Measurements from ENCODE around the gene TAC3. TPM values are rescaled to one million over a fixed set of nuclear protein-coding genes. Genes with fewer than 3 reads are reported as not detected.

TAC3 gene
- total RNA-seq, 3 donors from 2014 or later (not counting 1 experiment from before 2014, with no cell fraction given), result not detected

DNA sequence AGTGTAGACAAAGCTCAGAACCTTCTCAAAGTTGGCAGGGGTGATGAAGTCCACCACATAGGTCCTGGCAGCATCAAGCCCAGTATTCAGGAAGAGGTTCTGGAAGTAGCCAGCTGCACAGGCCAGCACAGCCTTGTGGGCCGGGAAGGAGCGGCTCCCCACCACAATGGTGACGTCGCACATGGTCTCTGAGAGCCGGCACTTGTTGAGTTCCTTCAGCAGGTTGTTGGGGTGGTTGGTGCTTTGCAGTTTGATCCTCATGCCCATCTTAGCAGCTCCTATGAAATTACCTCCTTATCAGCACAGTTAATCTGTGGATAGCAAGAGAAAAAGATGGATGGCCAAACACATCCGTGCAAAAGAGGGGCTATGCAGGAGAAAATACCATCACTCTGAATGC is 11.7 kb downstream of the TAC3 start:
- 93% methylated on average over 6 of the region's 6 CpGs for WGBS (ENCODE audit: insufficient coverage)
- TF ChIP-seq, protein P1, sequence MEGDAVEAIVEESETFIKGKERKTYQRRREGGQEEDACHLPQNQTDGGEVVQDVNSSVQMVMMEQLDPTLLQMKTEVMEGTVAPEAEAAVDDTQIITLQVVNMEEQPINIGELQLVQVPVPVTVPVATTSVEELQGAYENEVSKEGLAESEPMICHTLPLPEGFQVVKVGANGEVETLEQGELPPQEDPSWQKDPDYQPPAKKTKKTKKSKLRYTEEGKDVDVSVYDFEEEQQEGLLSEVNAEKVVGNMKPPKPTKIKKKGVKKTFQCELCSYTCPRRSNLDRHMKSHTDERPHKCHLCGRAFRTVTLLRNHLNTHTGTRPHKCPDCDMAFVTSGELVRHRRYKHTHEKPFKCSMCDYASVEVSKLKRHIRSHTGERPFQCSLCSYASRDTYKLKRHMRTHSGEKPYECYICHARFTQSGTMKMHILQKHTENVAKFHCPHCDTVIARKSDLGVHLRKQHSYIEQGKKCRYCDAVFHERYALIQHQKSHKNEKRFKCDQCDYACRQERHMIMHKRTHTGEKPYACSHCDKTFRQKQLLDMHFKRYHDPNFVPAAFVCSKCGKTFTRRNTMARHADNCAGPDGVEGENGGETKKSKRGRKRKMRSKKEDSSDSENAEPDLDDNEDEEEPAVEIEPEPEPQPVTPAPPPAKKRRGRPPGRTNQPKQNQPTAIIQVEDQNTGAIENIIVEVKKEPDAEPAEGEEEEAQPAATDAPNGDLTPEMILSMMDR (IDR thresholded peaks at IDR 0.05), result no peak
- DNase-seq (no peak), ATAC-seq (no peak)
- Histone ChIP-seq H3K36me3 (ENCODE audit: control insufficient read depth, insufficient read depth, low read length) (peaks cover 36% of the 10 kb centered on the region), H3K27me3 (ENCODE audit: control insufficient read depth, insufficient read depth, low read length) (no peaks in the 10 kb centered on the region), H3K27ac (ENCODE audit: low read length) (no peak overlapping the region), H3K9me3 (ENCODE audit: control insufficient read depth, insufficient read depth, low read length) (no peaks in the 10 kb centered on the region), H3K4me3 (ENCODE audit: low read length) (no peak overlapping the region), H3K4me1 (ENCODE audit: control insufficient read depth, insufficient read depth, low read length) (peaks cover 20% of the 10 kb centered on the region)
- no peak overlapping the region for H3K27ac Mint-ChIP-seq
- H3K4me1 Mint-ChIP-seq, result peaks cover 27 to 44% of the 10 kb centered on the region in 2 donors
- H3K4me3 Mint-ChIP-seq, result peak overlapping the region; percentile 91
- no peaks in the 10 kb centered on the region for H3K36me3 Mint-ChIP-seq
- H3K27me3 Mint-ChIP-seq (ENCODE audit: low read depth in 2 of 2), result no peaks in the 10 kb centered on the region
- no peaks in the 10 kb centered on the region for H3K9me3 Mint-ChIP-seq
- intact Hi-C loops (cut with micrococcal nuclease), result no loop called here

DNA sequence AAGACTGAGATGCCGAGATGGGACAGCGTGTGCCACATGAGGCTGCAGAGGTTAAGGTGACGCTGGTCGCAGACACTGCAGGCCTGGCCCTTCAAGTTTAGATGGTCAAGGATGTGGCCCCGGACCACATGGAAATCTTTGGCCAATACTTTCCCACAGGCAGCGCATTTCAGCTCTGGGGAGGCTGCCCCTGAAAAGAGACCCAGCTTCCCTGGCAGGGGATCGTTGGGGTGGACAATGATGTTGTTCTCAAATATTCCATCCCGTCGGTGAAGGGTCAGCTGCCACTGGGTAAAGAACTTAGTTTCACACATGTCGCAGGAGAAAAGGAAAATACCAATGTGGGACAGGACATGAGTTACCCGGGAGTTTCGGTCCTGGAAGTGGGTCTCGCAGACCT is 12.9 kb downstream of the TAC3 start:
- H3K27ac ChIP-seq (ENCODE audit: low read length), result no peak overlapping the region
- H3K36me3 ChIP-seq (ENCODE audit: control insufficient read depth, insufficient read depth, low read length), result peaks cover 38% of the 10 kb centered on the region
- intact Hi-C loops (cut with micrococcal nuclease), result no loop called here
- Mint-ChIP-seq H3K36me3 (no peaks in the 10 kb centered on the region), H3K9me3 (no peaks in the 10 kb centered on the region), H3K4me3 (no peak overlapping the region), H3K27me3 (ENCODE audit: low read depth in 2 of 2) (no peaks in the 10 kb centered on the region), H3K4me1 (peaks cover 35 to 53% of the 10 kb centered on the region in 2 donors), H3K27ac (no peak overlapping the region)
- no peaks in the 10 kb centered on the region for H3K27me3 ChIP-seq (ENCODE audit: control insufficient read depth, insufficient read depth, low read length)
- WGBS (ENCODE audit: insufficient coverage), result 96% methylated on average over 13 of the region's 13 CpGs
- ATAC-seq (no peak), DNase-seq (no peak)
- no peak overlapping the region for H3K4me3 ChIP-seq (ENCODE audit: low read length)
- no peaks in the 10 kb centered on the region for H3K9me3 ChIP-seq (ENCODE audit: control insufficient read depth, insufficient read depth, low read length)
- peaks cover 20% of the 10 kb centered on the region for H3K4me1 ChIP-seq (ENCODE audit: control insufficient read depth, insufficient read depth, low read length)
- TF ChIP-seq, protein P1 (IDR thresholded peaks at IDR 0.05), result no peak

DNA sequence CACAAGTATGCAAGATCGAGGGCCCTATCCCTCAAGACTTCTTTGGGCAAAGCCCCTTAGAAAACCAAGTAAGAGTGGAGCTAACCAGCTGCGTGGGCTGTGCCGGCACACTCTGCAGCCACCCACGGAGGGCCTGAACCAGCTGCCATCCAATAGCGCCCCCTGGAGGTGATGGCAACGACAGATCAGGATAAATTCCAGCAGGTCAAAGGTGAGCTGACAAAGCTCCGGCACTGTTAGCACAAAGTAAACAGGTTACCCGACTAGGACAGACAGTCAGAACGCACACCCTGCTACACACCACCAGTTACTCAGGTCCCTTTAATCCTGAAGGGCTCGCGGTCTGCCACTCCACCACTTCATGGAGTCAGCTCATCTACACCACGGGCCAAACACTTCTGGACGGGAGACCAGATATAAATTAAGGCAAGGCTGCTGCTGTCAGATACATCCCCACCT is 14.9 kb downstream of the TAC3 start:
- Mint-ChIP-seq H3K9me3 (no peaks in the 10 kb centered on the region), H3K4me3 (no peak overlapping the region), H3K4me1 (peaks cover 28 to 47% of the 10 kb centered on the region in 2 donors), H3K36me3 (no peaks in the 10 kb centered on the region), H3K27ac (peak overlapping the region in 1 of 2 donors; percentile 31), H3K27me3 (ENCODE audit: low read depth in 2 of 2) (no peaks in the 10 kb centered on the region)
- 50% methylated on average over 13 of the region's 13 CpGs for WGBS (ENCODE audit: insufficient coverage)
- no peak overlapping the region for H3K27ac ChIP-seq (ENCODE audit: low read length)
- peaks cover 12% of the 10 kb centered on the region for H3K4me1 ChIP-seq (ENCODE audit: control insufficient read depth, insufficient read depth, low read length)
- DNase-seq, result peak; percentile 47 to 86
- H3K27me3 ChIP-seq (ENCODE audit: control insufficient read depth, insufficient read depth, low read length), result no peaks in the 10 kb centered on the region
- peaks cover 38% of the 10 kb centered on the region for H3K36me3 ChIP-seq (ENCODE audit: control insufficient read depth, insufficient read depth, low read length)
- no peaks in the 10 kb centered on the region for H3K9me3 ChIP-seq (ENCODE audit: control insufficient read depth, insufficient read depth, low read length)
- no peak overlapping the region for H3K4me3 ChIP-seq (ENCODE audit: low read length)
- TF ChIP-seq, protein P1 (IDR thresholded peaks at IDR 0.05), result peak; percentile 49
- intact Hi-C loops (cut with micrococcal nuclease), result no loop called here
- peak; percentile 29 to 53 (median 49) for ATAC-seq

DNA sequence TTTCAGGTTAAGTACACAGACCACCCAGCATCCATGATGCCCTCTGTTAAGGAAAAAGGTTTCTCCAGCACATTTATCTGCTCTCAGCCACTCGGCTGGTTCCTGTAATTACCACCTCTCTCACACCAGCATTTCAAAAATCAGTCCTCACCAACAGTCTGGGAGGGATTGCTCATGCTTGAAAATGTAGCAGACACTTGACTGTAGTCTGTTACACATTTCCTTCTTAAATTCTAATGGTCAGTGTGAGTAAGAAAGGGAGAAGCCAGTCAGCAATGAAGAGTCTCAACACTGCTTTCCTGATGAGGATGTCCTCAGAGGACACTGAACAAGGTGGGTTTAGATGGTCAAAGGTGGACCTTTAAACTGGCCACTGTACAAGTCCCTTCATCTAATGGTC is 15.9 kb downstream of the TAC3 start:
- Histone ChIP-seq H3K27me3 (ENCODE audit: control insufficient read depth, insufficient read depth, low read length) (no peaks in the 10 kb centered on the region), H3K9me3 (ENCODE audit: control insufficient read depth, insufficient read depth, low read length) (no peaks in the 10 kb centered on the region), H3K4me3 (ENCODE audit: low read length) (no peak overlapping the region), H3K4me1 (ENCODE audit: control insufficient read depth, insufficient read depth, low read length) (peaks cover 5% of the 10 kb centered on the region), H3K27ac (ENCODE audit: low read length) (no peak overlapping the region), H3K36me3 (ENCODE audit: control insufficient read depth, insufficient read depth, low read length) (peaks cover 38% of the 10 kb centered on the region)
- TF ChIP-seq, protein P1 (IDR thresholded peaks at IDR 0.05), result no peak
- H3K27ac Mint-ChIP-seq, result no peak overlapping the region
- DNase-seq (no peak), ATAC-seq (no peak)
- intact Hi-C loops (cut with micrococcal nuclease), result no loop called here
- H3K4me1 Mint-ChIP-seq, result peaks cover 28 to 48% of the 10 kb centered on the region in 2 donors
- H3K36me3 Mint-ChIP-seq, result no peaks in the 10 kb centered on the region
- 82% methylated on average over 1 of the region's 1 CpG for WGBS (ENCODE audit: insufficient coverage)
- H3K27me3 Mint-ChIP-seq (ENCODE audit: low read depth in 2 of 2), result no peaks in the 10 kb centered on the region
- no peaks in the 10 kb centered on the region for H3K9me3 Mint-ChIP-seq
- H3K4me3 Mint-ChIP-seq, result no peak overlapping the region
